ENCODE data around the gene ARHGEF3.

The ARHGEF3 gene

GRCh38 chr3:56844536-56844935 is 42.8 kb upstream of the ARHGEF3 start:
- TF ChIP-seq, protein P1, sequence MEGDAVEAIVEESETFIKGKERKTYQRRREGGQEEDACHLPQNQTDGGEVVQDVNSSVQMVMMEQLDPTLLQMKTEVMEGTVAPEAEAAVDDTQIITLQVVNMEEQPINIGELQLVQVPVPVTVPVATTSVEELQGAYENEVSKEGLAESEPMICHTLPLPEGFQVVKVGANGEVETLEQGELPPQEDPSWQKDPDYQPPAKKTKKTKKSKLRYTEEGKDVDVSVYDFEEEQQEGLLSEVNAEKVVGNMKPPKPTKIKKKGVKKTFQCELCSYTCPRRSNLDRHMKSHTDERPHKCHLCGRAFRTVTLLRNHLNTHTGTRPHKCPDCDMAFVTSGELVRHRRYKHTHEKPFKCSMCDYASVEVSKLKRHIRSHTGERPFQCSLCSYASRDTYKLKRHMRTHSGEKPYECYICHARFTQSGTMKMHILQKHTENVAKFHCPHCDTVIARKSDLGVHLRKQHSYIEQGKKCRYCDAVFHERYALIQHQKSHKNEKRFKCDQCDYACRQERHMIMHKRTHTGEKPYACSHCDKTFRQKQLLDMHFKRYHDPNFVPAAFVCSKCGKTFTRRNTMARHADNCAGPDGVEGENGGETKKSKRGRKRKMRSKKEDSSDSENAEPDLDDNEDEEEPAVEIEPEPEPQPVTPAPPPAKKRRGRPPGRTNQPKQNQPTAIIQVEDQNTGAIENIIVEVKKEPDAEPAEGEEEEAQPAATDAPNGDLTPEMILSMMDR (conservative IDR thresholded peaks at IDR 0.05; ENCODE audit: low read length): no peak
- TF ChIP-seq EZH2phosphoT487 (IDR thresholded peaks at IDR 0.05; ENCODE audit: borderline replicate concordance): no peak
- no peaks in the 10 kb centered on the region for H3F3A ChIP-seq (ENCODE audit: low read depth)
- H3K9me3 ChIP-seq (ENCODE audit: insufficient read depth, low read depth, low read length): no peaks in the 10 kb centered on the region
- H3K4me3 ChIP-seq (ENCODE audit: low read length, poor library complexity, severe bottlenecking): no peak overlapping the region
- H3K79me2 ChIP-seq (ENCODE audit: insufficient read depth, low read length): 0 out of 2 replicates have a peak, but pooled peaks cover 3% of the 10 kb centered on the region
- no peaks in the 10 kb centered on the region for H3K36me3 ChIP-seq (ENCODE audit: insufficient read depth, low read length)
- H3K27me3 ChIP-seq (ENCODE audit: insufficient read depth, low read length, poor library complexity, severe bottlenecking): no peaks in the 10 kb centered on the region
- H3K4me1 ChIP-seq (ENCODE audit: insufficient read depth, low read length, poor library complexity, severe bottlenecking): no peaks in the 10 kb centered on the region
- H3K9ac ChIP-seq (ENCODE audit: low read depth, low read length, poor library complexity, severe bottlenecking): no peak overlapping the region
- no peak overlapping the region for H3K4me2 ChIP-seq (ENCODE audit: low read depth, low read length, poor library complexity, severe bottlenecking)
- no peak overlapping the region for H2AFZ ChIP-seq (ENCODE audit: low read length)
- H4K20me1 ChIP-seq (ENCODE audit: insufficient read depth, low read length, poor library complexity, severe bottlenecking): no peaks in the 10 kb centered on the region
- no peaks in the 10 kb centered on the region for H3K9me2 ChIP-seq (replicated peaks; ENCODE audit: low read depth, low read length)

- Histone ChIP-seq H3F3A (ENCODE audit: low read depth) (no peaks in the 10 kb centered on the region; the same call in 1 of the 2 replicates), H3K27me3 (ENCODE audit: insufficient read depth, low read length, poor library complexity, severe bottlenecking) (no peaks in the 10 kb centered on the region), H3K9me3 (ENCODE audit: insufficient read depth, low read depth, low read length) (no peaks in the 10 kb centered on the region), H3K79me2 (ENCODE audit: insufficient read depth, low read length) (0 out of 2 replicates have a peak, but pooled peaks cover 3% of the 10 kb centered on the region), H3K36me3 (ENCODE audit: insufficient read depth, low read length) (no peaks in the 10 kb centered on the region), H3K4me1 (ENCODE audit: insufficient read depth, low read length, poor library complexity, severe bottlenecking) (peaks cover 24% of the 10 kb centered on the region), H3K4me3 (ENCODE audit: low read length, poor library complexity, severe bottlenecking) (no peak overlapping the region), H2AFZ (ENCODE audit: low read length) (no peak overlapping the region), H3K9ac (ENCODE audit: low read depth, low read length, poor library complexity, severe bottlenecking) (no peak overlapping the region), H3K4me2 (ENCODE audit: low read depth, low read length, poor library complexity, severe bottlenecking) (no peak overlapping the region), H3K9me2 (replicated peaks; ENCODE audit: low read depth, low read length) (no peaks in the 10 kb centered on the region), H4K20me1 (ENCODE audit: insufficient read depth, low read length, poor library complexity, severe bottlenecking) (no peaks in the 10 kb centered on the region)
- TF ChIP-seq, protein P1 (conservative IDR thresholded peaks at IDR 0.05; ENCODE audit: low read length): no peak
Observed at GRCh38 chr3:56839784-56840715, 38.3 kb upstream of the ARHGEF3 start.

- peak overlapping the region; percentile 69 for H3K4me2 ChIP-seq (ENCODE audit: low read depth, low read length, poor library complexity, severe bottlenecking)
- no peaks in the 10 kb centered on the region for H3K27me3 ChIP-seq (ENCODE audit: insufficient read depth, low read length, poor library complexity, severe bottlenecking)
- H3K9me2 ChIP-seq (replicated peaks; ENCODE audit: low read depth, low read length): no peaks in the 10 kb centered on the region
- no peaks in the 10 kb centered on the region for H3K9me3 ChIP-seq (ENCODE audit: insufficient read depth, low read depth, low read length)
- H2AFZ ChIP-seq (ENCODE audit: low read length): no peak overlapping the region
- peaks cover 24% of the 10 kb centered on the region for H3K4me1 ChIP-seq (ENCODE audit: insufficient read depth, low read length, poor library complexity, severe bottlenecking)
- TF ChIP-seq EZH2phosphoT487 (IDR thresholded peaks at IDR 0.05; ENCODE audit: borderline replicate concordance): no peak
- TF ChIP-seq, protein P1 (conservative IDR thresholded peaks at IDR 0.05; ENCODE audit: low read length): no peak
- H3K79me2 ChIP-seq (ENCODE audit: insufficient read depth, low read length): no peaks in the 10 kb centered on the region
- peak overlapping the region; percentile 45 for H3K4me3 ChIP-seq (ENCODE audit: low read length, poor library complexity, severe bottlenecking)
- H4K20me1 ChIP-seq (ENCODE audit: insufficient read depth, low read length, poor library complexity, severe bottlenecking): no peaks in the 10 kb centered on the region
- H3K9ac ChIP-seq (ENCODE audit: low read depth, low read length, poor library complexity, severe bottlenecking): peak overlapping the region; percentile 34
- H3K36me3 ChIP-seq (ENCODE audit: insufficient read depth, low read length): no peaks in the 10 kb centered on the region
- H3F3A ChIP-seq (ENCODE audit: low read depth): no peaks in the 10 kb centered on the region; the same call in 1 of the 2 replicates
Observed at GRCh38 chr3:56838448-56838847, 36.7 kb upstream of the ARHGEF3 start.

All from Loucy (cell line).